Neutrophil (primary cell): Measurements from ENCODE around the gene ADAMTSL1.

ENCODE experiments used
- H3K27ac ChIP-seq: fragments of 200-600 bp; sonication (generic); 2 replicates; pipeline ENCODE4 v1.5.1; 2016; ENCODE audit warnings: mild to moderate bottlenecking, moderate library complexity
- H3K27me3 ChIP-seq: fragments of 200-600 bp; sonication (generic); 2 replicates; pipeline ENCODE4 v1.6.0; 2016; ENCODE audit warnings: mild to moderate bottlenecking
- H3K36me3 ChIP-seq: fragments of 200-600 bp; sonication (generic); 2 replicates; pipeline ENCODE4 v1.5.1; 2017
- H3K4me1 ChIP-seq, 2 experiments: fragments of 200-600 bp in 1 of 2; sonication (generic) in 1 of 2; 1 replicate in 1 of 2; 2 replicates in 1 of 2; pipeline versions ENCODE4 v1.5.1 to v1.6.1; 2013 to 2016; ENCODE audit warnings: low read depth in 1 of 2, low read length in 1 of 2, mild to moderate bottlenecking in 1 of 2, moderate library complexity in 1 of 2; ENCODE audit not compliant: control insufficient read depth in 1 of 2, insufficient read depth in 1 of 2
- H3K4me3 ChIP-seq, 2 experiments: fragments of 200-600 bp in 1 of 2; sonication (generic) in 1 of 2; 1 replicate in 1 of 2; 2 replicates in 1 of 2; pipeline ENCODE4 v1.5.1; 2013 to 2016; ENCODE audit warnings: low read depth in 1 of 2, low read length in 1 of 2, mild to moderate bottlenecking in 1 of 2, moderate library complexity in 1 of 2
- H3K9me3 ChIP-seq: fragments of 200-600 bp; sonication (generic); 2 replicates; pipeline ENCODE4 v1.5.1; 2016
- CTCF ChIP-seq: fragments of 200-600 bp; sonication (generic); IDR thresholded peaks from 2 replicates; pipeline ENCODE4 v1.5.1; 2016; ENCODE audit warnings: antibody characterized with exemption

Gene ADAMTSL1

GRCh38 chr9:18756712-18757125 lies 282.8 kb downstream of the ADAMTSL1 start:
- Histone ChIP-seq H3K27ac (no peak overlapping the region), H3K4me1 (no peaks in the 10 kb centered on the region), H3K9me3 (no peaks in the 10 kb centered on the region), H3K36me3 (no peaks in the 10 kb centered on the region), H3K4me3 (no peak overlapping the region), H3K27me3 (no peaks in the 10 kb centered on the region)
- no peak for TF ChIP-seq CTCF

GRCh38 chr9:18759827-18760226 lies 285.9 kb downstream of the ADAMTSL1 start:
- H3K4me1 ChIP-seq = no peaks in the 10 kb centered on the region
- no peak overlapping the region for H3K27ac ChIP-seq
- no peaks in the 10 kb centered on the region for H3K27me3 ChIP-seq
- no peaks in the 10 kb centered on the region for H3K9me3 ChIP-seq
- no peak for TF ChIP-seq CTCF
- H3K4me3 ChIP-seq = no peak overlapping the region
- no peaks in the 10 kb centered on the region for H3K36me3 ChIP-seq

- Histone ChIP-seq H3K36me3 (no peaks in the 10 kb centered on the region), H3K4me3 (no peak overlapping the region), H3K27ac (no peak overlapping the region), H3K9me3 (no peaks in the 10 kb centered on the region), H3K4me1 (no peaks in the 10 kb centered on the region), H3K27me3 (no peaks in the 10 kb centered on the region)
- TF ChIP-seq CTCF = no peak
Observed at GRCh38 chr9:18761742-18762300, 287.9 kb downstream of the ADAMTSL1 start.

- Histone ChIP-seq H3K4me3 (no peak overlapping the region), H3K4me1 (no peaks in the 10 kb centered on the region), H3K27ac (no peak overlapping the region), H3K27me3 (no peaks in the 10 kb centered on the region), H3K36me3 (no peaks in the 10 kb centered on the region), H3K9me3 (no peaks in the 10 kb centered on the region)
- TF ChIP-seq CTCF = no peak
Observed at GRCh38 chr9:18766989-18767550, 293.1 kb downstream of the ADAMTSL1 start.

- Histone ChIP-seq H3K36me3 (no peaks in the 10 kb centered on the region), H3K4me1 (no peaks in the 10 kb centered on the region), H3K27ac (no peak overlapping the region), H3K4me3 (no peak overlapping the region), H3K27me3 (no peaks in the 10 kb centered on the region), H3K9me3 (no peaks in the 10 kb centered on the region)
- no peak for TF ChIP-seq CTCF
Observed at GRCh38 chr9:18768951-18769622, 295.1 kb downstream of the ADAMTSL1 start.
